Measurements from ENCODE around the gene ARHGEF4.

DNA sequence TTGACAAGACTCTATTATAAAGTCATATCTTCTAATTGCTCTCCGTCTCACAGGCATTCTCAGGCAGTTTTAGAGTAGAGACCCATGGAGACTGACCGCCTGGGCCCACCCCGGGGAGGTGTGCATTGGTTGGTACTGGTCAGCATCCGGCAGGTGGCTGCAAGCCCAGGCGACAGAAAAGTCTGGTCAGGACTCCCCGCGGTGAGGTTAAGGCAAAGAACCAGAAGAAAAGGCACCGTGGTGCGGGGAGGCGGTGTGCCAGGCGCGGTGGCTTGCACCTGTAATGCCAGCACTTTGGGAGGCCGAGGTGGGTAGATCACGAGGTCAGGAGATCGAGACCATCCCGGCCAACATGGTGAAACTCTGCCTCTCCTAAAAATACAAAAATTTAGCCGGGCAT lies 48.9 kb upstream of the ARHGEF4 start:
- no peak for TF ChIP-seq CTCF (optimal IDR thresholded peaks at IDR 0.05 in 1 of 3, IDR thresholded peaks at IDR 0.05 in 1 of 3, conservative IDR thresholded peaks at IDR 0.05 in 1 of 3; ENCODE audit: extremely low read depth in 1 of 3, insufficient read depth in 2 of 3, low read length in 3 of 3)
- TF ChIP-seq EZH2 (IDR thresholded peaks at IDR 0.05; ENCODE audit: low read length) = no peak

Data from keratinocyte (primary cell).